Esophagus mucosa (tissue), 1 donor: ENCODE measurements around the gene MDK. TPM values are rescaled to one million over a fixed set of nuclear protein-coding genes. Genes with fewer than 3 reads are reported as not detected.

ENCODE experiments used
- ATAC-seq: fragments of 200-7000 bp; cut with Tn5 transposase; one replicate; pipeline ENCODE4 v1.9.1; 2020
- total RNA-seq: library from RNA; stranded (reverse); gene quantifications from one replicate; pipeline ENCODE4 v1.2.4, GENCODE V29; 2023
- donor health status: DM: yes; HTN: yes; CAD: no.

MDK gene
- 40.9 TPM for total RNA-seq

- ATAC-seq, result peak; percentile 14
Observed at GRCh38 chr11:46381048-46381818, at the start of gene MDK. Gene MDK, plus strand, starts transcription at chr11:46381669. Its CDS starts 389 bp downstream, at chr11:46382058.

GRCh38 chr11:46332093-46332567, 49.3 kb upstream of the MDK start:
- no peak for ATAC-seq

GRCh38 chr11:46332568-46333393, 48.7 kb upstream of the MDK start:
- ATAC-seq, result peak; percentile 37

- no peak for ATAC-seq
Observed at GRCh38 chr11:46333394-46333947, 48.0 kb upstream of the MDK start.

- no peak for ATAC-seq
Observed at GRCh38 chr11:46334211-46334610, 47.3 kb upstream of the MDK start.

- ATAC-seq, result no peak
Observed at GRCh38 chr11:46335271-46335670, 46.2 kb upstream of the MDK start.

GRCh38 chr11:46335890-46336562, 45.4 kb upstream of the MDK start:
- no peak for ATAC-seq

GRCh38 chr11:46336563-46337180, 44.8 kb upstream of the MDK start:
- ATAC-seq, result no peak

- no peak for ATAC-seq
Observed at GRCh38 chr11:46337626-46338345, 43.7 kb upstream of the MDK start.

- ATAC-seq, result no peak
Observed at GRCh38 chr11:46338636-46338987, 42.9 kb upstream of the MDK start.

- ATAC-seq, result peak; percentile 31
Observed at GRCh38 chr11:46338988-46339666, 42.3 kb upstream of the MDK start.

GRCh38 chr11:46339816-46340215, 41.7 kb upstream of the MDK start:
- no peak for ATAC-seq

- no peak for ATAC-seq
Observed at GRCh38 chr11:46341454-46341853, 40.0 kb upstream of the MDK start.

GRCh38 chr11:46342239-46342638, 39.2 kb upstream of the MDK start:
- no peak for ATAC-seq

GRCh38 chr11:46343520-46343919, 37.9 kb upstream of the MDK start:
- no peak for ATAC-seq

- ATAC-seq, result peak; percentile 34
Observed at GRCh38 chr11:46345131-46345597, 36.3 kb upstream of the MDK start.

- no peak for ATAC-seq
Observed at GRCh38 chr11:46345881-46346484, 35.5 kb upstream of the MDK start.

- peak; percentile 88 for ATAC-seq
Observed at GRCh38 chr11:46346886-46347636, 34.4 kb upstream of the MDK start, which contains the start of gene DGKZ. Gene DGKZ, plus strand, starts transcription at chr11:46347463. Its CDS starts 197 bp downstream, at chr11:46347660.

- ATAC-seq, result peak; percentile 1
Observed at GRCh38 chr11:46347637-46348311, 33.7 kb upstream of the MDK start.
